IMR-90 (cell line): ENCODE data around the gene ANGPT4. TPM values are rescaled to one million over a fixed set of nuclear protein-coding genes. Genes with fewer than 3 reads are reported as not detected.

Source experiments
- ATAC-seq: fragments of 200-7000 bp; cut with Tn5 transposase; 2 replicates; pipeline ENCODE4 v1.9.1; 2020; ENCODE audit warnings: low read depth, mild to moderate bottlenecking, moderate library complexity
- BruUV-seq: library from RNA; stranded (reverse); fragments of 400-500 nt; replicated peaks from 2 replicates; lab custom pipeline; 2021; lab: Mats Ljungman, UMichigan
- CTCF ChIA-PET: fragments of 300-600 bp; formaldehyde crosslinking; extraction: SDS; loops from one replicate; lab custom pipeline; 2021; ENCODE audit warnings: antibody characterized with exemption; lab: Yijun Ruan, JAX
- POLR2A ChIA-PET: fragments of 300-600 bp; sonication (Branson Sonifier 250); formaldehyde crosslinking; loops from one replicate; lab custom pipeline; 2022; ENCODE audit warnings: antibody characterized with exemption; ENCODE audit not compliant: unreplicated experiment; lab: Charles Lee
- DNase-seq: peaks from one replicate; pipeline ENCODE4 v3.0.0; 2013
- H2AFZ ChIP-seq: replicated peaks from 2 replicates; pipeline ENCODE3; 2013; ENCODE audit warnings: low read length, mild to moderate bottlenecking; ENCODE audit not compliant: poor library complexity
- H2AK5ac ChIP-seq: 2 replicates; pipeline ENCODE4 v1.6.1; 2013; ENCODE audit warnings: low read depth, low read length, inconsistent platforms
- H2AK9ac ChIP-seq: replicated peaks from 2 replicates; pipeline ENCODE3; 2013; ENCODE audit warnings: mild to moderate bottlenecking, low read depth, low read length, moderate library complexity; ENCODE audit not compliant: poor library complexity
- H2BK120ac ChIP-seq: 2 replicates; pipeline ENCODE4 v1.6.1; 2013; ENCODE audit warnings: low read depth, low read length, inconsistent platforms
- H2BK15ac ChIP-seq: 3 replicates; pipeline ENCODE4 v1.6.1; 2013; ENCODE audit warnings: low read depth, low read length, inconsistent platforms
- H2BK20ac ChIP-seq: 2 replicates; pipeline ENCODE4 v1.6.1; 2013; ENCODE audit warnings: low read depth, mild to moderate bottlenecking, inconsistent platforms, low read length, moderate library complexity
- H2BK5ac ChIP-seq: 2 replicates; pipeline ENCODE4 v1.6.1; 2013; ENCODE audit warnings: mild to moderate bottlenecking, low read depth, low read length, inconsistent platforms; ENCODE audit not compliant: poor library complexity, severe bottlenecking
- H3K14ac ChIP-seq: replicated peaks from 2 replicates; pipeline ENCODE4 v1.6.1; 2013; ENCODE audit warnings: low read depth, low read length, inconsistent platforms
- H3K18ac ChIP-seq: 2 replicates; pipeline ENCODE4 v1.6.1; 2013; ENCODE audit warnings: low read depth, low read length, control low read depth
- H3K23ac ChIP-seq: 2 replicates; pipeline ENCODE4 v1.6.1; 2013; ENCODE audit warnings: low read depth, low read length, inconsistent platforms
- H3K27ac ChIP-seq: 2 replicates; pipeline ENCODE4 v1.5.1; 2013; ENCODE audit warnings: mild to moderate bottlenecking, control low read depth, low read length; ENCODE audit not compliant: insufficient read depth
- H3K27me3 ChIP-seq: 2 replicates; pipeline ENCODE4 v1.6.1; 2013; ENCODE audit warnings: low read length; ENCODE audit not compliant: control insufficient read depth, insufficient read depth
- H3K36me3 ChIP-seq: 2 replicates; pipeline ENCODE4 v1.6.1; 2013; ENCODE audit warnings: low read length, mixed read lengths; ENCODE audit not compliant: control insufficient read depth, insufficient read depth
- H3K4ac ChIP-seq: 2 replicates; pipeline ENCODE4 v1.6.1; 2013; ENCODE audit warnings: low read depth, low read length, inconsistent platforms
- H3K4me1 ChIP-seq: 2 replicates; pipeline ENCODE4 v1.6.1; 2013; ENCODE audit warnings: low read length, mixed read lengths; ENCODE audit not compliant: control insufficient read depth, insufficient read depth
- H3K4me2 ChIP-seq: 2 replicates; pipeline ENCODE4 v1.6.1; 2013; ENCODE audit warnings: low read depth, mild to moderate bottlenecking, control low read depth, low read length, moderate library complexity
- H3K4me3 ChIP-seq: 2 replicates; pipeline ENCODE4 v1.5.1; 2013; ENCODE audit warnings: low read depth, mild to moderate bottlenecking, control low read depth, low read length, moderate library complexity; ENCODE audit not compliant: insufficient read depth
- H3K56ac ChIP-seq: 2 replicates; pipeline ENCODE4 v1.6.1; 2013; ENCODE audit warnings: low read length, inconsistent platforms; ENCODE audit not compliant: insufficient read depth; ENCODE audit errors: extremely low read depth
- H3K79me1 ChIP-seq, 2 experiments: 2 replicates each; pipeline ENCODE4 v1.6.1; 2013; ENCODE audit warnings: low read length in 2 of 2, inconsistent platforms in 1 of 2, low read depth in 1 of 2
- H3K9ac ChIP-seq: 2 replicates; pipeline ENCODE4 v1.6.1; 2013; ENCODE audit warnings: low read depth, low read length, control low read depth
- H3K9me1 ChIP-seq: 2 replicates; pipeline ENCODE4 v1.6.1; 2013; ENCODE audit warnings: low read length, inconsistent platforms; ENCODE audit not compliant: insufficient read depth
- H3K9me3 ChIP-seq: 2 replicates; pipeline ENCODE4 v1.6.1; 2013; ENCODE audit warnings: low read length; ENCODE audit not compliant: control insufficient read depth, insufficient read depth
- H4K20me1 ChIP-seq: 2 replicates; pipeline ENCODE4 v1.6.1; 2013; ENCODE audit warnings: low read length, inconsistent platforms; ENCODE audit not compliant: insufficient read depth
- H4K5ac ChIP-seq: 2 replicates; pipeline ENCODE4 v1.6.1; 2013; ENCODE audit warnings: mild to moderate bottlenecking, low read depth, low read length, control low read depth
- H4K8ac ChIP-seq, 2 experiments: 2 replicates each; pipeline ENCODE4 v1.6.1; 2013; ENCODE audit warnings: low read depth in 2 of 2, low read length in 2 of 2, control low read depth in 1 of 2, inconsistent platforms in 1 of 2
- H4K91ac ChIP-seq: 2 replicates; pipeline ENCODE4 v1.6.1; 2013; ENCODE audit warnings: low read depth, low read length, inconsistent platforms; ENCODE audit not compliant: insufficient read depth
- BHLHE40 ChIP-seq: fragments of 150-350 bp; IDR thresholded peaks from 2 replicates; pipeline ENCODE4 v1.6.1; 2016; ENCODE audit warnings: mild to moderate bottlenecking, low read depth, low read length
- CEBPB ChIP-seq: IDR thresholded peaks from 2 replicates; pipeline ENCODE4 v1.6.1; 2012; ENCODE audit warnings: low read depth, low read length, improper control_type of control experiment
- CHD1 ChIP-seq: IDR thresholded peaks from 2 replicates; pipeline ENCODE4 v1.6.1; 2012; ENCODE audit warnings: low read depth, low read length, improper control_type of control experiment
- CTCF ChIP-seq: conservative IDR thresholded peaks from 2 replicates; pipeline ENCODE4 v1.5.1; 2012; ENCODE audit warnings: mild to moderate bottlenecking, low read depth, low read length, improper control_type of control experiment
- ELK1 ChIP-seq: fragments of 150-350 bp; IDR thresholded peaks from 2 replicates; pipeline ENCODE4 v1.6.1; 2016; ENCODE audit warnings: low read depth, mild to moderate bottlenecking, low read length, moderate library complexity, borderline replicate concordance
- FOS ChIP-seq: fragments of 150-350 bp; IDR thresholded peaks from 2 replicates; pipeline ENCODE4 v1.6.1; 2016; ENCODE audit warnings: low read depth, low read length
- MAFK ChIP-seq: IDR thresholded peaks from 2 replicates; pipeline ENCODE4 v1.6.1; 2012; ENCODE audit warnings: low read depth, low read length, improper control_type of control experiment
- MAZ ChIP-seq: IDR thresholded peaks from 2 replicates; pipeline ENCODE4 v1.6.1; 2012; ENCODE audit warnings: low read depth, mild to moderate bottlenecking, low read length, improper control_type of control experiment, moderate library complexity, borderline replicate concordance
- MXI1 ChIP-seq: IDR thresholded peaks from 2 replicates; pipeline ENCODE4 v1.6.1; 2012; ENCODE audit warnings: low read depth, mild to moderate bottlenecking, low read length, moderate library complexity, borderline replicate concordance
- NFE2L2 ChIP-seq: fragments of 150-350 bp; IDR thresholded peaks from 2 replicates; pipeline ENCODE4 v1.6.1; 2016; ENCODE audit warnings: low read depth, mild to moderate bottlenecking, low read length
- POLR2A ChIP-seq: IDR thresholded peaks from 2 replicates; pipeline ENCODE4 v1.6.1; 2012; ENCODE audit warnings: mild to moderate bottlenecking, low read depth, low read length
- RAD21 ChIP-seq: IDR thresholded peaks from 2 replicates; pipeline ENCODE4 v1.6.1; 2012; ENCODE audit warnings: low read length, improper control_type of control experiment
- RCOR1 ChIP-seq: IDR thresholded peaks from 2 replicates; pipeline ENCODE4 v1.6.1; 2012; ENCODE audit warnings: mild to moderate bottlenecking, low read length, improper control_type of control experiment; ENCODE audit not compliant: insufficient replicate concordance
- RFX5 ChIP-seq: IDR thresholded peaks from 2 replicates; pipeline ENCODE4 v1.8.0; 2012; ENCODE audit warnings: low read depth, mild to moderate bottlenecking, low read length, moderate library complexity
- SMC3 ChIP-seq: fragments of 150-350 bp; IDR thresholded peaks from 2 replicates; pipeline ENCODE4 v1.6.1; 2016; ENCODE audit warnings: low read depth, mild to moderate bottlenecking, antibody characterized with exemption, low read length, moderate library complexity
- USF2 ChIP-seq: fragments of 150-350 bp; IDR thresholded peaks from 2 replicates; pipeline ENCODE4 v1.6.1; 2017; ENCODE audit warnings: mild to moderate bottlenecking, antibody characterized with exemption, low read length, low read depth
- WGBS, 2 experiments: methylation state at CpG; one replicate each; pipeline versions ENCODE4 v1.1.5 to v1.1.7; 2013; ENCODE audit warnings: missing lambda C conversion rate in 2 of 2; ENCODE audit not compliant: insufficient read length in 1 of 2; ENCODE audit errors: extremely low coverage in 2 of 2; 5-methylcytosine and 5-hydroxymethylcytosine counted together
- dilution Hi-C: fragments of 300-500 bp; cut with HindIII; formaldehyde crosslinking; loops from one replicate; pipeline ENCODE4 v1.14.3; 2018; ENCODE audit warnings: low sequenced_read_pairs; ENCODE audit not compliant: unreplicated experiment
- in situ Hi-C: fragments of 300-500 bp; cut with MboI; formaldehyde crosslinking; loops from 3 replicates; pipeline ENCODE4 v1.14.3; 2019; ENCODE audit warnings: low sequenced_read_pairs, inconsistent platforms, mixed read lengths
- intact Hi-C: fragments of 100-400 bp; cut with micrococcal nuclease; formaldehyde crosslinking; loops from 2 replicates; pipeline ENCODE4 v1.10.0; 2022
- polyA plus RNA-seq, 3 experiments: library from polyadenylated mRNA; depleted of rRNA; stranded (reverse); fragments of >200 nt; gene quantifications; 2 replicates each; pipeline ENCODE4 v1.2.3, GENCODE V29; 2012; ENCODE audit warnings: low replicate concordance in 1 of 3
- total RNA-seq: library from RNA; depleted of rRNA; stranded (reverse); fragments of >200 nt; gene quantifications from 2 replicates; pipeline ENCODE4 v1.2.3, GENCODE V29; 2012

ANGPT4 gene
- total and polyA plus RNA-seq, 2 of the 4 experiments (the other 2 are of a cell fraction) = not detected

GRCh38 chr20:875115-875514, 41.0 kb downstream of the ANGPT4 start:
- H2BK120ac ChIP-seq = no peak overlapping the region

More at GRCh38 chr20:875115-875514, 41.0 kb downstream of the ANGPT4 start:
- H2AK9ac ChIP-seq = no peak overlapping the region
- no peak overlapping the region for H3K14ac ChIP-seq
- H3K27ac ChIP-seq = no peak overlapping the region
- intact Hi-C loops (no loop called here), dilution Hi-C loops (no loop called here), in situ Hi-C loops (no loop called here)
- no peak for DNase-seq
- no peaks in the 10 kb centered on the region for H4K20me1 ChIP-seq
- H2AK5ac ChIP-seq = no peak overlapping the region
- H3K9me3 ChIP-seq = no peaks in the 10 kb centered on the region
- H2BK20ac ChIP-seq = no peak overlapping the region
- no peak overlapping the region for H3K4me2 ChIP-seq
- H4K91ac ChIP-seq = no peak overlapping the region
- no peak overlapping the region for H3K56ac ChIP-seq
- no peak overlapping the region for H3K23ac ChIP-seq
- H3K4me3 ChIP-seq = no peak overlapping the region
- no CpG with 5 or more reads among the region's 4 CpGs for WGBS, 2 experiments
- H3K4me1 ChIP-seq = no peaks in the 10 kb centered on the region
- H2AFZ ChIP-seq = no peak overlapping the region
- no peak overlapping the region for H3K9ac ChIP-seq
- no peak overlapping the region for H3K4ac ChIP-seq
- TF ChIP-seq CHD1 (no peak), FOS (no peak), ELK1 (no peak), MAZ (no peak), RAD21 (no peak), BHLHE40 (no peak), RFX5 (no peak), CTCF (no peak), POLR2A (no peak), SMC3 (no peak), CEBPB (no peak), MAFK (no peak), NFE2L2 (no peak), MXI1 (no peak), RCOR1 (no peak), USF2 (no peak)
- CTCF ChIA-PET = no interaction called here
- H2BK15ac ChIP-seq = no peak overlapping the region
- no peak overlapping the region for H4K5ac ChIP-seq
- H3K18ac ChIP-seq = no peak overlapping the region
- H3K36me3 ChIP-seq = no peaks in the 10 kb centered on the region
- BruUV-seq = no TSS peak
- H3K27me3 ChIP-seq = peaks cover 7% of the 10 kb centered on the region
- H3K9me1 ChIP-seq = 0 out of 2 replicates have a peak, but pooled peaks cover 2% of the 10 kb centered on the region
- no peak for ATAC-seq
- POLR2A ChIA-PET = no interaction called here
- no peak overlapping the region for H4K8ac ChIP-seq
- no peak overlapping the region for H2BK5ac ChIP-seq
- H3K79me1 ChIP-seq = no peaks in the 10 kb centered on the region
